Dermis microvascular lymphatic vessel endothelial cell (primary cell): ENCODE results near the gene CCNB2. TPM values are rescaled to one million over a fixed set of nuclear protein-coding genes. Genes with fewer than 3 reads are reported as not detected.
"Not testable (repeated sequence)": the region's sequence is repeated elsewhere in the genome, so short reads cannot be mapped to it uniquely, and the experiment has no call there.

Experiments
- DNase-seq, 2 donors: peaks; one replicate each; pipeline versions ENCODE4 v3.0.0 to v3.0.0-alpha.2; 2010; ENCODE audit warnings: low read depth in 2 of 2
- total RNA-seq: library from RNA; depleted of rRNA; stranded (reverse); fragments of >200 nt; gene quantifications from 2 replicates; pipeline ENCODE4 v1.2.1, GENCODE V29; 2014

CCNB2 gene
- total RNA-seq, 1 donor from 2014 or later, result 30.4 TPM

- DNase-seq, result no peak
Measured at GRCh38 chr15:59133929-59134427, 29.0 kb downstream of the CCNB2 start.

GRCh38 chr15:59137566-59137965 is 32.6 kb downstream of the CCNB2 start:
- DNase-seq, result no peak

DNA sequence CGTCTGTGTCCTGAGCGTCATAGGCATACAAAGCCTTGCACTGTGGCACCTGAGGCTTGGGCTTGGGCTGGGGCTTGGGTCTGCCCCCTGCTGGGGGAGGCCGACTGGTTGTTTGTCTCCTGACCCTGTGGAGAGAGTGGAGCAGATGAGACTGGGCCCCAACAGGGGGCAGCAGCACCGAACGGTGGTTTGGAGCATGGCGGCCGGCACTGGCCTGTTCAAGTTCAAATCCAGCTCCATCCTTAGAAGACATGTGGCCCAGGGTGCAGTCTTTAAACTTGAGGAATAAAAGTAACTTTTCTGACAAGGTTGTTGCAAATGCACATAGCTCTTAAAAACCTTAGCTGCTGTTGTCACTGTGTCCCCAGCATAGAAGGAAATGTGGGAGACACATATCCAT is 33.3 kb downstream of the CCNB2 start:
- DNase-seq, result peak; percentile 33 to 70

GRCh38 chr15:59140422-59141226 is 35.7 kb downstream of the CCNB2 start:
- no peak for DNase-seq

DNA sequence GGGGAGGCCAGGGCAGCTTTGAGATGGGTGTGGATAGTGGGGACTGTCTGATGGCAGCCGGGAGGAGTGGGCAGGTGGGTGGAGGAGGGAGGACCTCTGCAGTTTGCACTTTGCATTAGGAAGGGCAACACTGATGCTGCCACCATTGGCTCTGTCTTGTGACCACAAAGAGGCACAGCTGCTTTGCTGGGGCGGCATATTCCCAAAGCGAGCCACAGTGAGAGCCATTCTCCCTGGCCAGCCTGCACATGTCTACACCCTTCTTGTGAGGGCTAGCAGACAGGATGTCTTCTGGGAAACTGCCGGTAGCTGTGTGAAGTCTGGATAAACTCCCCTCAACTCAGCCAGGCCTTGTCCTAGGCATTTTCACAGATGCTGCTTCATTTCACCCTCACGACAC is 38.3 kb downstream of the CCNB2 start:
- DNase-seq, result no peak

GRCh38 chr15:59144594-59144993 is 39.6 kb downstream of the CCNB2 start:
- DNase-seq, result peak in 1 of 2 donors; percentile 41

DNA sequence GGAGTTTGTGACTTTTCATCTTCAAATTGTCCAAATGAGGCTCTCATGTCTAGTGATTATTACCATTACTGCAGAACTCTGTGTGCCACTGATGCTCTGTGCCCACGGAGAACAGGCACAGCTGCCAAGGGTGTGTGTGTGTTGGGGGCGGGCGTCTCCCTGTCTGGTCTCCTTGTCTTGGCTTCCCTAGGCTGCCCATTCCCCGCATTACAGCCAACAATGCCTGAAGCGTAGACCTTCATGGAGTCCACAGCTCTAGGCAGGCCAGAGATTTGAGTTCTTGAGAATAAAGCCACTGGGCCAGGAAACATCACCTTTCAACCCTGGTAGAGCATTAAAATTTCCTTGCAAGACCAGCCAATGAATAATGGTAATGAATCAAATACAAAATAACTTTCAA is 42.7 kb downstream of the CCNB2 start:
- DNase-seq, result no peak

DNA sequence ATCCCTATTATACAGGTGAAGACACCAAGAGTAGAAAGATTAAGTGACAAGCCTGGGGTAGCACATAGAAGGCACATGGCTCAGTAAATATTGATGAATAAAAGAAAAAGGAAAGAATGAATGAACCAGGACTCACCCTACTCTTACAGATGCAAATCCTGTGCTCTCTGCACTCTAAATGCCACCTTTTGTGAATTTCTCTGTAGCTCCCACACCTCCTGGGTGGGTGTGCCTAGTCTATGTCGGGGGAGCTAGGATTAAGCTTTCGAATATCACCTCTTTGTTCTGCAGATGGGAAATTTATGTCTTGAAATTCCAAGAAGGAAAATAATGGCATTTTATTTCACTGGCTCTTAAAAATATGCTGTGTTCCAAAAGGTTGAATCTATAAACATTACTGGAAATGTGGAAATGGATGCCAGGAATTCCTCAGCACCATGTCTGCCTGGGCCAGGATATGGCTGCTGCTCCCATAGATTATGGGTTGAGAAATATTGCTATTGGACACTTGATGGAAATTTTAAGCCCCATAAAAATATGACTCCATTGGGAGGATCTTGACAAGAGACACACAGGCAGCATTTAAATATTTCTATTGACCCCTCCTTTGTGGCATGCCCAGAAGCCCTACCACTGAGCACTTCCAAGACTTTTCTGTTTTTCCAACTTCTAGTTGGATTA is 43.3 kb downstream of the CCNB2 start:
- no peak for DNase-seq

- DNase-seq, result no peak
Measured at GRCh38 chr15:59150185-59150584, 45.2 kb downstream of the CCNB2 start.

- DNase-seq, result no peak
Measured at GRCh38 chr15:59152694-59153450, 47.9 kb downstream of the CCNB2 start.

DNA sequence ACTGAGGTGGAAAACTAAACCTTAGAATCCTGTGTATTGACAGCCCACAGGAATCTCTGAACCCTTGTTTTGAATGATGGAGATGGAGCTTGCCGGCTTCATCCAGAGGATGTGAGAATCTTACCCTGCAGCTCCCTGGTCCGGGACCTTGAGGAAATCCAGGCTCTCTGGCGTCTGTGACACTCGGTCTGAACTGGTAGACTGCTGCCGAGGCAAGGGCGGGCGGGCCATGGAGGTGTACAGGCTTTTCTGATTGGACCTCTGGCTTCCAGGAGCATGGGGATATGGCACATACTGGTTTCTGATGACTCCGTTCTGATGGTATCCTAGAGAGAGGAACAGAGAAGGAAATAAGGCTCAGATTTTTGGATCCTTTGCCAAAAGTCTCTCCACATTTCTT is 48.5 kb downstream of the CCNB2 start:
- no peak for DNase-seq

GRCh38 chr15:59154243-59154642 is 49.3 kb downstream of the CCNB2 start:
- DNase-seq, result no peak

GRCh38 chr15:59155431-59155830 is 50.5 kb downstream of the CCNB2 start:
- DNase-seq, result no peak

GRCh38 chr15:59157396-59157795 is 52.5 kb downstream of the CCNB2 start:
- DNase-seq, result no peak

DNA sequence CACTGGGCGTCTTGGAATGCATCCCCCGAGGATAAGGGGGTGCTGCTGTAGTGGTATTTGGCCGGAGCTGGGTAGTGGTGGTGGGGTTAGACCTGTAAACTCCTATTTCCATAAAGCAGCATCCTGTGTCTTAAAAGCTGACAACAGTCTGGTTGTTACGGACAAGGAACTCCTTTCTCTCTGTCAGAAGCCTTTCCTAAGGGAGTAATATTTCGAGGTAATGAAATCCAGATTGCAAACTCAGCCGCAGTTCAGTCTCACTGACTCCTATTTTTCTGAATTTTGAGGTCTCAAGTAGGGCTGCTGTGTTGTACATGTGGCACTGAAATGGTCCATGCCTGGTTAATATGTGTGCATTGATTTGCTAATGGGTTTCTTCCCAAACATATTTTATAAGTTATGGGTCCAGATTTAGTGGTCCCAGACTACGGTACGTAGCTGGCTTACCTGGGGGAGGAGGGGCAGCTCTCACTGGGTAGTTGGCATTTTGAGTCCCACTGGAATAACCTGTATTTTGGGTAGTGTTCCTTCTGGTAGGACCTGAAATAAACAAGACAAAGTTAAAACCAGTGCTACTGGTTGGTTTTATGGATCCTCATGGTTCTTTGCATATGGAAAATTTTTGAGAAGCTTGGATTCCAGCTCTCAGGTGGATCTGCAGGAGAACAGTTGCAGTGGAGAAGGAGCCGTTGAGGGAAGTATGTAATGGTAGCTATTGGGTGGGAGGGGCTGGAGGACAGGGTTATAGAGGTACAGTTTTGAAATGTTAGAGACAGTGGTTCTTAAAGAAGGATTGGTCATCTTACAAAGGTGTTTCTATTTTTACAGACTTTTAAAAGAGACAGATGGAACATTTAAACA is 53.1 kb downstream of the CCNB2 start:
- no peak for DNase-seq

DNA sequence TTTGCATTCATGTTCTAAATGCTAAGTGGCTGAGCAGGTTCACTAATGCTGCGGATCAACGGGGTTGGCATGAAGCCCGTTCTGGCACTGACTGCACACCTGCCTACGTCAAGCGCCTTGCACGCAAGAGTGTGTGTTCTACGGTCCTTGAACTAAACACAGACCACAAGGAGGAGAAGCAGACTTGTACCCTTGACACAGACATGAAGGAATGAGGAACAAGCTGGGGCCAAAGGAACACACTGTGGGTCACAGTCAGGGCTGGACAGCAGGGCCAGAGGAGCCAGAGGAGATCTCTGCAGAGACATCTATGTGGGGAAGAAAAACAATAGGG is 53.7 kb downstream of the CCNB2 start:
- DNase-seq, result no peak

GRCh38 chr15:59159210-59159609 is 54.3 kb downstream of the CCNB2 start:
- no peak for DNase-seq

DNA sequence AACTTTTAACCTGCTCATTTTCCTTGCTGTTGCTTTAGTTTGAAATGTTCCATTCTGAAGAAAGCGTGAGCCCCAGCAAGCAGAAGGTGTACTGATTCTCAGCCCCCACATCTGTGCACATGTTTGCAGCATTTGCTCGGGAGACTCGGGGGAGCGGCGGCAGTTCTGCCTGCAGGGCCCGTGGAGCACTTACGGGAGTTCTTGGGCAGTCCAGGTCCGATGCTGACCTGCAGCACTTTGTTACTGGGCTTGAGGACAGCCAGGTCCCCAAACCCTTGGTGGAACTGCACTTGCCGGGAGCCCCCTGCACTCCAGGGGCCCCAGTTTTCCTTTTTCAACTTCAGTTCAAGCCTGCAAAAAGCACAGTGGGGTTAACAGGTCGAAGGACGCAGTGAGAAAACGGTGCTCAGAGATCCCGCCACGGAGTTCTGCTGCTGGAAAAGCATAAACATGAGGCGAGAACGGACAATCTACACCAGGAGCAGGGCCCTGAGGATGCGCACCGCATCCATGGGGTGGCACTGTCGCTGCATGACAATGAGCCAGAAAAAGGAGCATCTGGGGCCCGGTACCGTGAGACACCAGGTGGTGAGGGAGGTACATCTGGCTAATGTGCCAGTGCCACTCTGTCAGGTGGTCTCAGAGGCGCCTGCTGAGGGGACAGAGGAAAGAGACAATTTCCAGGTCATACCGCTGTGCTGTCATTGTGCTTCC is 56.1 kb downstream of the CCNB2 start:
- peak in 1 of 2 donors; percentile 36 for DNase-seq

DNA sequence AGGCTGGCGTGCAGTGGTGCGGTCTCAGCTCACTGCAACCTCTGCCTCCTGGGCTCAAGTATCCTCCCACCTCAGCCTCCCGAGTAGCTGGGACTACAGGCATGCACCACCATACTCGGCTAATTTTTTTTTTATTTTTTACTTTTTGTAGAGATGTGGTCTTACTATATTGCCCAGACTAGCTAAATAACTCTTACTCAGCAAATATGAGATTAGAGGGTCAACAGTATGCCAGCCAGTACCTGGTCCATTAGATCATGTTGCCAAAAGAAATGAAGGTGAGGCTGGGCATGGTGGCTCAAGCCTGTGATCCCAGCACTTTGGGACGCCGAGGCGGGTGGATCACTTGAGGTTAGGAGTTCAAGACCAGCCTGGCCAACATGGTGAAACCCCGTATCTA is 57.1 kb downstream of the CCNB2 start:
- DNase-seq, result not testable (repeated sequence)

- DNase-seq, result peak in 1 of 2 donors; percentile 78
Measured at GRCh38 chr15:59165726-59166125, 60.8 kb downstream of the CCNB2 start.

DNA sequence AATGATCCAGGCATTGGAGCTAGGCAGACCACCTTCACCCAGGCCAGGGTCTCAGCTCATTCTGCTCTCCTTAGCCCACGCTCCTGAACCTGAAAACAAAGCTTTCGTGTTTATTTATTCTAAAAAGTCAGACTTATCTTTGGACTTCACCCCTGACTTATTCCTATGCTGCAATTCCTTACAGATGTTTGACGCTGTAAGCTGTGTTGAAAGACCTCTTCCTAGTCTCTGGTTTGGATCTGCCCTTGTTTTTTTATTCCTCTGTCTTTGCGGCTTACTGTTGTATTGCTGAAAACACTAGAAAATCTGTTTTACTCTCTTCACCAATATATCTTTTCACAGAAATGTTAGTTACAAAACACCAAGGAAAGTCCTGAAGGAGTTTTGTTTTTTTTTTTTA is 61.2 kb downstream of the CCNB2 start:
- no peak for DNase-seq
